Measurements from ENCODE around the gene C6. TPM values are rescaled to one million over a fixed set of nuclear protein-coding genes. Genes with fewer than 3 reads are reported as not detected.
A peak's percentile ranks its signal among the peaks of the same experiment; 100 is the strongest.
"Not testable (repeated sequence)": the region's sequence is repeated elsewhere in the genome, so short reads cannot be mapped to it uniquely, and the experiment has no call there.

The C6 gene
- not detected for polyA plus RNA-seq (2013, experiment 1 of 2; ENCODE audit: insufficient read length)
- not detected for polyA plus RNA-seq (2013, experiment 2 of 2; ENCODE audit: insufficient read length)

DNA sequence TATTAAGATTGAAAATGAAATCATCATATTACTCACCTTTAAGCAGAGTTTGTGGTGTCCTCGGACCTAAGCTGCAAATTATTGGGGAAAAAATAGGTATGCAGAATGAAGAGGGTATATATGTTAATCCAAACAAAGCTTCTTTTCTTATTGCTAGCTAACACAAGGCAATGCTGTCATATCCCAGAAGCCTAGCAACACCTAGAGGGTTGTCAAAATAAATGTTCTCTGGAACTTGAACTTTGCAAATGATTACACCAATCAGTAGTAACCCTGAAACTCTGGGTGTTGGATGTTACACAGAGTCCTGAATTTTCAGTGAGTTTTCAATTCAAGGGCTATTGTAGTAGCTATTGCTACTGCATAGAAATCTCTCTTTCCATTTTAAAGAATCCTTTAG, at the start of gene C6:
C6 (minus strand) TSS at position 193 of the 400 bp plus-strand sequence. CDS start 10,302 bp downstream, outside the sequence.
- no peak for DNase-seq

DNA sequence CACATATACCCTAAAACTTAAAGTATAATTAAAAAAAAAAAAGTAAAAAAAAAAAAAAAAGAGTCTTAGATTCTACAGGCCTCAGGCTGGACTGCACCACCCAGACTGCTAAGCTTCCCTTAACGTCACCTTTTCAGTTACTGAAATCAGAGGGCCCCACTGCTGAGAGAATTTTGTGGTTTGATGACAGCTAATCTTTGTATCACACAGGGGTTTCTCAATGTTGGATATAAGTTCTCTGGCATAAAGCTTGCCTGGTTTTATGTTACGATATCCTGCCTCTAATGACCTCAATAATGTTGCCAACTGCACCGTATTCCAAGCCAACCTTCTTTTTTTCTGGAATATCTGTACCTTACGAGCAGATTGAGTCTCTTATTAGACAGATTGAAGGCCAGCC, 43.1 kb upstream of the C6 start:
- DNase-seq, result no peak

DNA sequence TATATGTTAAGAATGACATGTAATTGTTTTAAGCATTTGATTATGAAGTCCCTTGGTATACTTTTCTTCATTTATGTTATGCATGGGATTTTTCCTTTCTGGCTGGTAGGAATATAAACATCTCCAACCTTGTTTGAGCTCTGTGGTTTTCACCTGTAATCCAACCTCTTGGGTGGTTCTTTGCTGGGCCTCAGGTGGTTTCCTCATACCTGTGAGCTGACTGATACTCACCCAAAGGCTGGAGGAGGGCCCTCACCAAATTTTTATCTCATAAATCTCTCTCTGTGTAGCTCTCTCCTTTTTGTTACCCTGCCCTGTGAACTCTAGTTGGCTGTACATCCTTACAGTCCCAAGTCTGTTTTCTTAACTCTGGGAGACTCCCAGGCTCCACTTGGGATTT, 39.8 kb upstream of the C6 start:
- no peak for DNase-seq

DNA sequence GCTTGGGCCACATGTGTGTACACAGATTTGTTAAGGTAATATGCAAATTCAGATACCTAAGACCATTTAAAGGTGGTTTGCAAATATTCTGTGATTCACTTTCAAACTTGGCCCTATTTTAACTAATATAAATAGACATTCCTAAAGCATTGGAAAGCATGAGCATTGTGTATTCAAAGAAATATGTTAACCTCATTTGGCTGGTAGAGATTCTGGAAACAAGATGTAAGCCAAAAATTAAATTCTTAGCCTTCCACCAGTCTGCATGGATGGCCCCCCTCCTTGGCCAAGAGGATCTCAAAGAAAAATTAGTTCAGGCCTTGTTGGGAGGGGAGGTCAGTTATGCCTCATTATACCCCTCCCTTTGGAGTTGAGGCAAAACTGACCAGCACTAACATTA, 38.7 kb upstream of the C6 start:
- DNase-seq, result no peak

DNA sequence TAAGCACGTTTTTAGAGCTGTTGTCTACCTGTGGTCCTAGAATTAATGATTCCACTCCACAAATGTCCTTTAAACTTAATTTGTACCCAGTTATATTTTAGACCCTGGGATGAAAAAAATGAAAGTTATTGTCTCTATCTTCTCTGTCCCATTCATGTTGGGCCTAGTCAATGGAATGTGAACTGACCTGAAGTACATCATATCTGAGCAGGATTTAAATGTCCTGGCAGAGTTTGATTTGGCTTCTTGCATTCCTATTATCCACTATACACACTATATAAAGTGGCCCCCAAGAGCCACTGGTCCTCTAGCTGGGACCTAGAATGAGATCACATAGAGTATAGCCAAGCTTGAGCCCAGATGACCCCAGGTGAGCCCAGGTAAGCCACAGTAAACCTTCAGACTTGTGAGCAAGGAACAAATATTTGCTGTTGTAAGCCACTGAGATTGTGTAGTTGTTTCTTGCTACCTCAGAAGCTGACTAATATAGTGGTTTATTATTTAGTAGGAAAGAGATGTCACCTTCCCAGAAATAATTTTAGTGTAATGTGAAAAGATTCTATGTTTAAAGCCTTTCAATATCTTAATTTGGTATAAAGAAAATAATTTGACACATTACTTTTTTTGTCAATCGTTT, 37.1 kb upstream of the C6 start:
- DNase-seq, result no peak

DNA sequence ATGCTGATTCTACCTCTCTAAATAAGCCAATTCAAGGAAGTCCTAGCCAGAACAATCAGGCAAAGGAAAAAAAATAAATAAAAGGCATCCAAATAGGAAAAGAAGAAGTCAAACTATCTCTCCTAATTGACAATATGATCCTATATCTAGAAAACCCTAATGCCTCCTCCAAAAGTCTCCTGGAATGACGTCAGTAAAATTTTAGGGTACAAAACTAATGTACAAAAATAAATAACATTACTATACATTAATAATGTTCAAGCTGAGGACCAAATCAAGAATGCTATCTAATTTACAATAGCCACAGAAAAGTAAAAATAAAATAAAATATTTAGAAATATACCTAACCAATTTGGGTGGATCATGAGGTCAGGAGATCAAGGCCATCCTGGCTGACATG, 33.8 kb upstream of the C6 start:
- no peak for DNase-seq

DNA sequence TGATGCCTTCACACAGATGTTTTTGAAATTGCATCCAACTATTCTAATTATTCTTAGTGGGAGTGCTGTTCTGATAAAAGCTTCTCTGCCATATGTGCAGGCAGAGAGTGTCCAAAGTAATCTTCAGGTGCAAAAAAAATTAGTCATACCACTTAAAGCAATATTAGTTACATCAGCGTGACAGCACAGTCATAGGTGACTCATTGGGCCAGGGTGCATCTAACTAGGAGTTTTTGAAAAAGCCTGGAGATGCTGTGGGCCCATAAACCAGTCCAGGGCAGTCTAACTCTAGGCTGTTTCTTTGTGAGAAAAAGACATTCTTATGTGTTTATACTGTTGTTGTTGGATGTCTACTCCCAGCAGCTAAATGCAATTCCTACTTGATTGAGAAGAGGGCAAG, 33.0 kb upstream of the C6 start:
- peak; percentile 31 for DNase-seq

DNA sequence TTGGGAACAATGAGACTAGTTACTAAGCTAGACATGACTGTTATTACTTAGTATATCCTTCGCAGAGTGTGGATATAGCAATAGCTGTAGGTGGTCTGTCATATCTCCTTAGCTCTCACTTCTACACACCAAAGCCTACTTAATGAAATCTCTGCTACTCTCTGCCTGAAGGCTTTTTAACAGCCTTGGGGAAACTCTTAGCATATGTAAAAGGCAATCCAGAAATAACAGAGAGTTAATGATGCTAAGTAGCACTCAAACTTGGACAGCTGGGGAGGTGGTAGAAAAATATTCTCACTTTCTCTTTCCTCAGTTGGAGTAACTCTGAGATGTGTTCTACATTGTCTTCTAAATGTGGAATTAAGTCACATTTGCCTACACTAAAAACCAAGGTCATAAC, 30.2 kb upstream of the C6 start:
- no peak for DNase-seq

DNA sequence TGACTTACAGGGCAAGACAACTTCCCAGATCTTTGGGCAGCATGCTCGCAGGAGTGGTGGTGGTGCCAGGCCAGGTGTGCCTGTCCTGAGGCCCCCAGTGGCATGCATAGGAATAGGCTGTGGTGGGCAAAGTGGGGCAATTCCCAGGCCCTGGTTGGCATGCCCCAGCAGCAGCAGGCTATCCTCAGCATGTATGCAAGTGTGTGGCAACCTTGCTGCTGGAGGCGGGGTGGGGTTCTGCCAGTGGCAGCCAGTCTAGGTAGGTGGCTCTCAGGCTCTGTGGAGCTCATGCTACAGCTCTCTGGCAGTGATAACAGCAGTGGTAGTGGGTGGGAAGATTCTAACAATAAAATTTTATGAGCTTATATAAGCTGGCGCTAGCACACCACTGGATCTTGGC, 27.7 kb upstream of the C6 start:
- no peak for DNase-seq

DNA sequence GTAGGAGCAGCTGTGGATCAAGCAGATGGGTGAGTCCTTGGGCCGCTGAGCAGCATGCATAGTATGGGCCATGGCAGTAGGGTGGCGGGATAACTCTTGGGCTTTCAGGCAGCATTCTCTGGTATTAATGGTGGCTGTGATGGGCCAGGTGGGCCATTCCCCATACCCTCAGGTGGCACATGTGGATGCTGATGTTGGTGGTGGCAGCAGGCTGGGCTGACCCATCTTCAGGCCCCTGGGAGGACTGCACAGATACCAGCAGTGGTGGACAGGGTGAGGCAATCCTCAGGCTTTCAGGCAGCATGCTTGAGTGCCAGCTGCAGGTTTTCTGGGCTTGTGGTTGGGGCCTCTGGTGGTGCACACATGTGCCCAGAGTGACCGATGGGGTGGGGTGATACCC, 27.1 kb upstream of the C6 start:
- no peak for DNase-seq

DNA sequence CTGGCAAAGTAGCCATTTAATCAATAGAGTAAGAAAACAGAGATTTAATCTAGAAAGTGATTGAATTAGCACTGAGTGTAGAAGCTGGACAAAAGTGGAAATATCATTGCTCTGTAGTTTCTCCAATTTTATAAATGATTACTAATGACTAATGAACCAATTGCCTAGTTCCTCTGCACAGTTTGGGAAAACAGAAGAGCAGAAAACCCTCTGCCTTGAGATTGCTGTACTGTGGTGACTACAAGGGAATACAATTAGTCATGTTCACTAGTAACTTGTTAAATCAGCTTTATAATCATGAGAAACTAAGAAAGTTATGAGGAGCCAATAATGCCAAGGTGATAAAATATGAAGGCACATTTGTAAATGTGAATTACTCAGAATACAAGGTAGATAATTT, 21.1 kb upstream of the C6 start:
- DNase-seq, result no peak

DNA sequence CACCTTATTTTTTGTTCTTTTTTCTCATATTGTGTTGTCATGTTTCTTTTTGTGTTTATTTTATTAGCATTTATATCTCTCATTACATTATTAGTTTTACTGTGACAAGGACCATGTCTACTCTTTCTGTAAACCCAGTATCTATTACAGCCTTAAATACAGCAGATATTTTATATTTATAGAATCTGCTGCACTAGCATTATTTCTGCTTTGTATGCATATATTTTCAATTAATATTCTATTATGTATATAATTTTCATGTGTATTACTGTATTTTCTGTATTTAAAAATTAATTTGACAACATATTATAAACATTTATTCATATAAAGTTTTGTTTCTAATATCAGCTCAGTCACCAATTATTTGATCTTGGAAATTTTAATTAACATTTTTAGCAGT, 19.5 kb upstream of the C6 start:
- no peak for DNase-seq

DNA sequence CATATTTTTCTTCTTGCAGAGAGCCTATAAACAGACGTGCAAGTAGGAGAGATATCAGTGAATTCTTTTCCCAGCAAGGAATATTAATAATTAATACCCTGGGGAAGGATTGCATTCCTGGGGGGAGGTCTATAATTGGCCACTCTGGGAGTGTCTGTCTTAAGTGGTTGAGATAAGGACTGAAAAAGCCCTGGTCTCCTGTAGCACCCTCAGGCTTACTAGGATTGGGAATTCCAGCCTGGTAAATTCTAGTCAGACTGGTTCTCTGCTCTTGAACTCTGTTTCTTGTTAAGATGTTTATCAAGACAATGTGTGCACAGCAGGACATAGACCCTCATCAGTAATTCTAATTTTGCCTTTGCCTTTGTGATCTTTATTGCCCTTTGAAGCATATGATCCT, 16.9 kb upstream of the C6 start:
- not testable (repeated sequence) for DNase-seq

DNA sequence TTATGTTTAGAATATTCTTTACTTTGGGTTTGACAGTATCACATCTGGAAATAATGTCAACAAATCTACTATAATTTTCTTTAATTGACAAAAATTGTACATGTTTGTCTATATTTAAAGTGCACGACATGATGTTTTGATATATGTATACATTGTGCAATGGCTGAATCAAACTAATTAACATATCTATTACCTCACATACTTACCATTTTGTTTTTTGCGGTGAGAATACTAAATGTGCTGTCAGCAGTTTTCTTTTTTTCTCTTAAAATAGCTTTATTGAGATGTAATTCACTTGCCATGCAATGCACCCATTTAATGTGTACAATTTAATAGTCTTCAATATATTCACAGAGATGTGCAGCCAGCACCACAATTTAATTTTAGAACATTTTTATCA, 10.6 kb upstream of the C6 start:
- DNase-seq, result no peak

DNA sequence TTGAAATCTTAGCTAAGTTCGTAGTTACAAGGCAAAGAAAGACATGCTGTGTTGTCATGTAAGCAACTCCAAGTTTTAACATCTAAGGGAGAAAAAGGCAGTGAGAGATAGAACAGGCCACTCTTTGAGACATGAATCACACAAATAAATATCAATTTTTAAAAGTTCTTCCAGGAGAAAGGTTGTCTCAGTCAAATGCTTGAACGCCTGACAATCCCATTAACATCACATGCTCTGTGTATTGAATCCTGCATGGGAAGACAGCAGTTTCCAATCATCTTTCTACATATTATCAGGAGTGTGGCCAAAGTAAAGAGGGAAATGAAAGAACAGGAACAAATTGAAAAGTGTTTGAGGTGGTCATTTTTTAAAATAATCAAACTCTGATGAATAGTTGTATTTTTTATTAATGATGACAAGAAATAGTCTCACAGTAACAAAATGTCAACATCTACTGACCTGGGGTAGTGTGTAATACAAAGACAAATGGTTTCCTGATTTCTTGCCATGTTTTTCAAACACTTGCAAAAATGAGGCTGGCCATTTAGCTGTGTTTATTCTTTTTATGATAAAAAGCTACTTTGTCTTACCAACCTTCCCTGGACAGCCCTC, 6.4 kb upstream of the C6 start:
- DNase-seq, result no peak

DNA sequence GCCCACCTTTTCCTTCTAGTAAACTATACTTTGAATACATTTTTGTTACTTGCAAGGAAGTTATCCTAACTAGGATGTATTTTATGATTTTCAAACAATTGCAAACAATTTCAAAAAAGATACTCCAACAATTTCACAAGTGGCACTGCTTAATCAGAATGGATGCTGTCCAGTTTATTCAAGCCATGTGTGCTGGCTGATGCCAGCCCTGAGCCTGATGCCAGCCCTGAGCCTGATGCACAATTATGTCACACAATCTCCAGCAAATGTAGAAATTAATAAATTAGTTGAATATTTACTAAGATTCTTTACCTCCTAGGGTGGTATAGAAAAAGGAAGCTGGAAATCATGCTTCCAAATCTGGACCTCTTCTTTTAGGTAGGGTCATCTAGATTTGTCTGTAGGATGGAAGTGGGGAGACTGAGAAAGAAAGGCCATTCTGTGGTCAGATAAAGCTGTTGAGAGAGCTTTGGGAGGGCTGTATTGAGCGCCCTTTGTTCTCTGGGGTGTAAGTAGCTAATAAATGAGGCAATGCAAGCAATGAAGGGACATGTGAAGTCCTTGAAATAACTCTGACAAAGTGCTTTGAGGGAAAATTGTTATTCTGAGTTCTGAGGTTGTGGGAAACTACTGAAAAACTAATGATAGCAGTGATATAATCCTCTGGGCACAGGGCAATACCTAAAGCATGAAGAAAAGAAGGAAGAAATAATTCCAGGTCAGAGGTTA, 5.8 kb upstream of the C6 start:
- DNase-seq, result no peak

DNA sequence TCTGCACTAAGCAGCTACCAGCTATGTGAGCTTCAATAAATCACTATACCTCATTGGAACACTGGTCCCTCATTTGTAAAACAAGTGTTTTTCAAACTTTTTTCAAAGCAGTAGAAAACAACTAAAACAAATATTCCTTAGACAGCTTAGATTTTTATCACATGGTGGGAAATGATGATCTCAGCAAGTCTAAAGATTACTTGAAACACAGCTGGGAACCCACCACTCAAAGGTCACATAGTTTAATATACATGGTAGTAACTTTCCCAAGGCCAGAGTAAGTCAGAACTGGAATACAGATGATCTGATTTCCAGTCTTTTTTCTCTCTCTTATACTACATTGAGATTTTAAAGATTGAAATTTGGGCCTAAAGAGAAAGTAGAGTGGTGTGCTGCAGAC, 850 bp upstream of the C6 start:
- DNase-seq, result no peak

DNA sequence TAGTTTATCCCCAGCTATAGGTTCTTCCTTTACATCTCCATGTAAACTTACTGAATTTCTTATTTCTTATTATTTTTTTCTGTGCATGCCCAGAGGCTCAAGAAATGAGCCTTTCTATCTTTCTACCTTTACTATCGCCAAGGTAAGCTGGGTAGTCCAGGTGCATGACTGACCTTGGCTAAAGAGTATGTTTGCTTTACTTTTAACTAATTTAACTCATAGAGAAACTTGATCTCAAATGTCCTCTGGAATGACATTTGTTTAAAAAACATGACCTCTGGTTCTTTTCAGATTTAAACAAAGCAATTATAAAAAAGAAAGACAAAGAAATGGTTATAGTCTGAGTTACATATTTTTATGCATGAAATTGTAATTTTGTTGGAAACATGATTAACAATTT, 397 bp downstream of the C6 start:
- DNase-seq, result no peak

DNA sequence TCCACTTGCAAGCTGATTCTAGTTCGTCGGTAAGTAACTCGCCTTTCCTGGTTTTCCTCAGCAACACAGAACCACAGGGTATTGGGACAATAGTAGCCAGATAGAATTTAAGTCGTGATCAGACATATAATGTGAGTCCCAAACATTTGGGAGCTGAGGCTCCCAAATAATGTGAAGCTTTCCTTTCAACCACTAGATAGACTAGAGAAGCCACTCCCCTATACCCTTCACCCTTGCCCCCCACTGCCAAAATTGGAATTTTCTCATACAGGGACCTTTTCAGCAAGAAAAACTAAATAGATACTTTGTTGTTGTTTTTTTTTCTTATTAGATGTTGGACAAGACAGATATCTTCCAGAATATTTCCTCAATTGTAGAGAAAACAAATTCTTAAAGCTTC, 1.9 kb downstream of the C6 start:
- no peak for DNase-seq

DNA sequence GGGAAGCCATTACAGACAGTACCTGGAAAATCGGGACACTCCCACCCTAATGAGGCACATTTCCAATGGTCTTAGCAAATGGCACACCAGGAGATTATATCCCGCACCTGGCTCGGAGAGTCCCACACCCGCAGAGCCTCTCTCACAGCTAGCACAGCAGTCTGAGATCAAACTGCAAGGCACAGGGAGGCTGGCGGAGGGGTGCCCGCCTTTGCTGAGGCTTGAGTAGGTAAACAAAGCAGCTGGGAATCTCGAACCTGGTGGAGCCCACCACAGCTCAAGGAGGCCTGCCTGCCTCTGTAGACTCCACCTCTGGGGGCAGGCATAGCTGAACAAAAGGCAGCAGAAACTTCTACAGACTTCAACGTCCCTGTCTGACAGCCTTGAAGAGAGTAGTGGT, 7.9 kb downstream of the C6 start:
- not testable (repeated sequence) for DNase-seq

DNA sequence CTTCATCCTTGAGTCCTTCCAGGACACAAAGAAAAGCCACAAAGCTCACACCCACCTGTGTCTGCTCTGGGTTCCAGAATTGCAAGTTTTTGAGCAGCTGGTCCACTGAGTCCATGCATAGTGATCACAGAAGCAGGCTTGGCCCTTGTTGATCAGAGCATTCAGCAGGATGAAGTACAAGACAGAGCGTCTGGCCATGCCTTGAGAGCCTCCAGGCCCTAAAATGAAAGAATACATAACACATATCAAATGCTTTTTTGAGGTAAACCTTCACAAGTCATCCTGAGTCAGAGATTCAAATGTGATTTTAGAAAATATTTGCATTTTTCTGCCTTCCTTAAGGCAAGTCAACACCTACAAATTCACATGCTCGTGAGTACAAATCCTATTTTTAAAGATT, 10.3 kb downstream of the C6 start:
- no peak for DNase-seq

DNA sequence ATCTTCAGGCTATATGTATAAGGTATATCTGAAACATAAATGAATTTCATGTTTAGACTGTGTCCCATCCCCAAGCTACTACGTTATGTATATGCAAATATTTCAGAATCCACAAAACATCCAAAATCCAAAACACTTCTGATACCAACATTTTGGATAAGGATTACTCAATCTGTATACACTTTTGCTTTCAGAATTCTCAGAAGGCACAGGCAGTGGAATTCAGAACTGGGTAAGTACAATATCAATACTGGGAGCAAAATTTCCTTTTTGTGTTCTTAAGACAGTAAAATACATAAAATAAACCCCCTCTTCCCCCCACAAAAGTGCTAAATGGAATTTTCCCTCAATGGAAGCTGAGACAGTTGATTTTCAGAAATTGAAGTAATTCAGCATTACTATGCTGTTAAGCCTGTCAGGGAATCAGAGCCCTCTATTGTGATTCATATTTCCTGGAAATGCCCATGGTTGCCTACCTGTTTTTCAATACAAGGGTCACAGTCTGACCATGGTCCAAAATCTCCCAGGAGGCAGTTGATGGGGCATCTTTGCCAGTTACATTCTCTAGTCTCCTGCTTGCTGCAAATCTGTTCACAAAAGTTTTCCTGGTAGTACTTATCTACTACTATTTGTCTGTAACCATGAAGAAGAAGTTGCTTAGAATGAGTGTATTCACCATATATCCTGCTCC, 12.1 kb downstream of the C6 start:
- DNase-seq, result no peak

DNA sequence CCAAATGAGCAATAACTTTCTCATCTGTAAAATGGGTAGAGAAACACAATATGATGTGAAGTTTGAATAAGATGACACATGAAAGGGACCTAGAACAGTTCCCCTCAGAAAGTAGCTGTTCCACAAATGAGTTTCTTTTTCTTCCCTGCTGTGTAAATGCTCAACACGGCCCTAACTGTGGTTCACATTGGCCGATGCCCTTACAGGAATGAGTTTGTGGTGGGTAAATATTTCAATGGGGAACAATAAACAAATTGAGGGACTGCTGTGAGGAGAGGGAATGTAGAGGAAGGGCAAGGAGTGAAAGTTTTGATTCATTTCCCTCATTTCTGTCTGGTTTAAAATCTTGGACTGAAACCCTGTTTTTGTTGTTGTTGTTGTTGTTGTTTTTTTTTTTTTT, 12.8 kb downstream of the C6 start:
- no peak for DNase-seq

DNA sequence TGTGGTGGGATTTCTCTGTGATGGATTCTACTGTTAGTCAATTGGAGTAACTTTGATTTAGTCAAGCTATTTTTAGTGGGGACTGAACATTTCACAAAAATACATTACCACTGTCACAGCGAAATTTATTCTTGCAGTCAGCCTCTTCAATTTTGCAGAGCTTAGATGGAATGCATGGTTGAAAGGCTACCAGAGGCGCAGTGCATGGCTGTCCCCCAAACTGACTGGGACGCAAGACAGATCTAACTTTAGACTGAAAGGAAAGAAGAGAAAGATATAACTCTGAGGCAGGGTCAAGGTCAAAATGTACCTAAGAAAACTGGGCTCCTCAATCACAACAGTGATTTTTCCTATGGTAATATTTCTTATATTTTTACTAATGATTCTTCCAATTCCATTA, 13.7 kb downstream of the C6 start:
- DNase-seq, result no peak
